Mesothelial cell of epicardium (in vitro differentiated cells): ENCODE results near the gene IRF3. TPM values are rescaled to one million over a fixed set of nuclear protein-coding genes. Genes with fewer than 3 reads are reported as not detected.

Experiments used
- DNase-seq, 2 experiments: peaks; one replicate each; pipeline ENCODE4 v3.0.0; 2021; ENCODE audit warnings: low spot score in 2 of 2; ENCODE audit not compliant: unreplicated experiment in 2 of 2
- H3K27ac Mint-ChIP-seq: 2 replicates; pipeline ENCODE4 v1.8.0; 2021; ENCODE audit warnings: mixed read lengths
- H3K27me3 Mint-ChIP-seq: 2 replicates; pipeline ENCODE4 v1.8.0; 2021; ENCODE audit warnings: low read depth, mixed read lengths
- H3K36me3 Mint-ChIP-seq: 2 replicates; pipeline ENCODE4 v1.8.0; 2021; ENCODE audit warnings: mixed read lengths
- H3K4me1 Mint-ChIP-seq: 2 replicates; pipeline ENCODE4 v1.8.0; 2021; ENCODE audit warnings: mixed read lengths
- H3K4me3 Mint-ChIP-seq: 2 replicates; pipeline ENCODE4 v1.8.0; 2021; ENCODE audit warnings: mild to moderate bottlenecking, moderate library complexity, mixed read lengths
- H3K9me3 Mint-ChIP-seq: 2 replicates; pipeline ENCODE4 v1.8.0; 2021; ENCODE audit warnings: mixed read lengths
- total RNA-seq: library from RNA; stranded (reverse); gene quantifications from 3 replicates; pipeline ENCODE4 v1.2.1, GENCODE V29; 2021
- TF ChIP-seq, protein P1 (sequence below): fragments of 200-600 bp; sonication (generic); IDR thresholded peaks from one replicate; pipeline ENCODE4 v1.5.0; 2021; ENCODE audit warnings: antibody characterized with exemption; ENCODE audit not compliant: unreplicated experiment

IRF3 gene, protein sequence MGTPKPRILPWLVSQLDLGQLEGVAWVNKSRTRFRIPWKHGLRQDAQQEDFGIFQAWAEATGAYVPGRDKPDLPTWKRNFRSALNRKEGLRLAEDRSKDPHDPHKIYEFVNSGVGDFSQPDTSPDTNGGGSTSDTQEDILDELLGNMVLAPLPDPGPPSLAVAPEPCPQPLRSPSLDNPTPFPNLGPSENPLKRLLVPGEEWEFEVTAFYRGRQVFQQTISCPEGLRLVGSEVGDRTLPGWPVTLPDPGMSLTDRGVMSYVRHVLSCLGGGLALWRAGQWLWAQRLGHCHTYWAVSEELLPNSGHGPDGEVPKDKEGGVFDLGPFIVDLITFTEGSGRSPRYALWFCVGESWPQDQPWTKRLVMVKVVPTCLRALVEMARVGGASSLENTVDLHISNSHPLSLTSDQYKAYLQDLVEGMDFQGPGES
- total RNA-seq, result 89.4 to 101 TPM (median 95.0 TPM) in 3 replicates

DNA sequence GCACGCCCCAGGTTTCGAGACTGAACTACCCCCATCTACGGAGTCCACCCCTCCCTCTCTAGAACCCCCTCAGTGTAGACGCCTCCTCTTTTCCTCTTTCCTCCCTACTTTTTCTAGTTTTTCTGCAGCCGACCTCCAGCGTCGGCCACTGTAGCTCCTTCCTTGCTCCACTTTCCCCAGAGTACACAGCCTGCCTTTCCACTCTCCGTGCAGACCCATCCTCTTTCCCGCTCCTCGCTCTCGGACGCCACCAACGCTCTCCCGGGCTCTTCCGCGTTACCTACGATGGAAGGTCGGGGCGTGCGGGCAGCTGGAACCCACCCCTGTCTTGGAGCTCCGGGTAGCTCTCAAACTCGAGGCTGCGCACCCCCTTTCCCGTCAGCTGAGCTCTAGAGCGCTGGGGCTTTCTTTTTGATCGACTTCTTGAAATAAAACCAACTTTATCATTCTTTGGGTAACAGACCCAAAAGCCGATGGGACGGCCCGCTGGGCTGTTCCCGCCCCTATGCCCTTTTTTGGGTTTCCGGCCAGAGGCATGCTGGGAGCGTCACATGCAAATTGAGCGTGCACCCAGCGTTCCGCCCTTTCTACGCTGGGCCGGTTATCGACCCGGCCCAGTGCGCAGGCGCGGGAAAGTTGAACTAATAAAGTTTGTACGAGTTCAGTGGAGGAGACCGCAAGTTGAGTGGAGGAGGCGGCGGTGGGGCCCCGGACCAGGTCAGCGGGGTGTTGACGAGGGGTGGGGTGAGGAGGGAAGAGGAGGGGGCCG, at the start of gene IRF3, which contains the start of gene BCL2L12:
Gene IRF3 (minus strand): TSS at position 507 of the 769 bp plus-strand sequence. CDS start 1,019 bp downstream, outside the sequence.
Gene BCL2L12 (plus strand): TSS at position 583 of the 769 bp plus-strand sequence. CDS start 760 bp downstream, outside the sequence.
- Mint-ChIP-seq H3K27me3 (no peaks in the 10 kb centered on the region), H3K4me3 (peak within 1 kb of the TSS; percentile 89), H3K27ac (peak within 1 kb of the TSS; percentile 95), H3K36me3 (peaks cover 11% of the 10 kb centered on the region), H3K4me1 (peaks cover 38% of the 10 kb centered on the region), H3K9me3 (no peaks in the 10 kb centered on the region)
- TF ChIP-seq, protein P1, sequence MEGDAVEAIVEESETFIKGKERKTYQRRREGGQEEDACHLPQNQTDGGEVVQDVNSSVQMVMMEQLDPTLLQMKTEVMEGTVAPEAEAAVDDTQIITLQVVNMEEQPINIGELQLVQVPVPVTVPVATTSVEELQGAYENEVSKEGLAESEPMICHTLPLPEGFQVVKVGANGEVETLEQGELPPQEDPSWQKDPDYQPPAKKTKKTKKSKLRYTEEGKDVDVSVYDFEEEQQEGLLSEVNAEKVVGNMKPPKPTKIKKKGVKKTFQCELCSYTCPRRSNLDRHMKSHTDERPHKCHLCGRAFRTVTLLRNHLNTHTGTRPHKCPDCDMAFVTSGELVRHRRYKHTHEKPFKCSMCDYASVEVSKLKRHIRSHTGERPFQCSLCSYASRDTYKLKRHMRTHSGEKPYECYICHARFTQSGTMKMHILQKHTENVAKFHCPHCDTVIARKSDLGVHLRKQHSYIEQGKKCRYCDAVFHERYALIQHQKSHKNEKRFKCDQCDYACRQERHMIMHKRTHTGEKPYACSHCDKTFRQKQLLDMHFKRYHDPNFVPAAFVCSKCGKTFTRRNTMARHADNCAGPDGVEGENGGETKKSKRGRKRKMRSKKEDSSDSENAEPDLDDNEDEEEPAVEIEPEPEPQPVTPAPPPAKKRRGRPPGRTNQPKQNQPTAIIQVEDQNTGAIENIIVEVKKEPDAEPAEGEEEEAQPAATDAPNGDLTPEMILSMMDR, result no peak
- peak; percentile 97 to 98 for DNase-seq

DNA sequence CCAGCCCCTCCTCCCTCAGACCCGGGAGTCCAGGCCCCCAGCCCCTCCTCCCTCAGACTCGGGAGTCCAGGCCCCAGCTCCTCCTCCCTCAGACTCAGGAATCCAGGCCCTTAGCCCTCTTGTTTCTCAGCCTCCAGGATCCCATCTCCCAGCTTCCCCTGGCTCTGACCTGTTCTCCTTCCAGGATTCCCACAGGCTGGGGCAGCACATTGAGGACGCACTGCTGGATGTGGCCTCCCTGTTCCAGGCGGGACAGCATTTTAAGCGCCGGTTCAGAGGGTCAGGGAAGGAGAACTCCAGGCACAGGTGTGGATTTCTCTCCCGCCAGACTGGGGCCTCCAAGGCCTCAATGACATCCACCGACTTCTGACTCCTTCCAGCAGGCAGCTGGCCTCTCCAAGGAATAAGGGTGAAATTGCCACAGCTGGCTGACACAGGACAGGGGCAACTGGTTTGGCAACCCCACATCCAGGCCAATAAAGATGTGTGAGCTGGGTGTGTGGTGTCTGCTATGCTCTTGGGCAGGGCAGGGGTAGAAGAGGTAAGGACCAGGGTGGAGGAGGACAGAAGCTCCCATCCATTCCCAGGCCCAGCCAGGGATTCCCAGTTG, 47.7 kb upstream of the IRF3 start:
- no peak for DNase-seq
- Mint-ChIP-seq H3K4me3 (no peak overlapping the region), H3K27me3 (no peaks in the 10 kb centered on the region), H3K4me1 (peaks cover 13% of the 10 kb centered on the region), H3K9me3 (no peaks in the 10 kb centered on the region), H3K36me3 (peaks cover 21% of the 10 kb centered on the region), H3K27ac (peak overlapping the region; percentile 72)
- TF ChIP-seq, protein P1, result no peak

DNA sequence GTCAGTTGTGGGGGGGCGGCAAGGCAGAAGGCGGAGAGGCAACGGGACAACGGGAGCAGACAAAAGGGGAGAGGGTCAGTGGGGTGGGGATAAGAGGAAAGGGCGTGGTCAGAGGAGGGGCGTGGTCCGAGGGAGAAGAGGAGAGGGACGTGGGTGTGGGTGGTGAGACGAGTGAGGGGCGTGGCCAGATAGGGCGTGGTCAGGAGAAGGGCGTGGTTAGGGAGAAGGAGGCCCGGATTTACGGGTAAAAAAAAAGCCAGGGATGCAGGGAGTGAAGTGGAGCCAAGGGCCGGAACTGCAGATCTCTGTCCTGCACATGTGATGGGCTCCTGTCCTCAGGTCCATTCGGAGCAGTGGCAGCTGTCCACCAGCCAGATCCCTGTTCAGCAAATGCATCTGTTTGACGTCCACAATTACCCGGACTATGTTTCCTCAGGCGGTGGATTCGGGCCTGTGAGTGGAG, 46.8 kb upstream of the IRF3 start:
- TF ChIP-seq, protein P1, result no peak
- Mint-ChIP-seq H3K4me3 (no peak overlapping the region), H3K36me3 (peaks cover 22% of the 10 kb centered on the region), H3K9me3 (no peaks in the 10 kb centered on the region), H3K27me3 (no peaks in the 10 kb centered on the region), H3K27ac (no peak overlapping the region), H3K4me1 (peaks cover 7% of the 10 kb centered on the region)
- DNase-seq, result no peak

DNA sequence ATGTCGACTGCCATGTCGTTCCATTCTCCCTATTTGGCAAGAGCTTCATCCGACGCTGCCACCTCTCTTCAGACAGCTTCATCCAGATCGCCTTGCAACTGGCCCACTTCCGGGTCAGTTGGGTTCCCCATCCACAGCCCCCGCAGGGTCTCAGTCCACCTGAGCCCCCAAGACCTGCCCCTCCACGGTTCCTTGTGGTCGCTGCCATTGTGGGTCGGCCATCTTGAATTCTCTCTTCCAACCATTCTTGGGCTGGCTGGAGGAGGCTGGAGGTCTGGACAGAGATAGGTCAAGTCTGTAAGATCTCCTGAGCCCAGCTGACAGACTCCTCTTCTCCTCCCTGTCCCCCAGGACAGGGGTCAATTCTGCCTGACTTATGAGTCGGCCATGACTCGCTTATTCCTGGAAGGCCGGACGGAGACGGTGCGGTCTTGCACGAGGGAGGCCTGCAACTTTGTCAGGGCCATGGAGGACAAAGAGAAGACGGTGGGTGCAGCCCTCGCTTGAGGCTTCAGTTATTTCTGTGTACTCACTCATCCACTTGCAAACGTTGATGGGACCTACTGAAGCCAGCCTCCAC, 44.8 kb upstream of the IRF3 start:
- Mint-ChIP-seq H3K4me1 (peaks cover 5% of the 10 kb centered on the region), H3K27me3 (no peaks in the 10 kb centered on the region), H3K27ac (no peak overlapping the region)

More for the DNA sequence above, 44.8 kb upstream of the IRF3 start:
- DNase-seq, result no peak
- H3K4me3 Mint-ChIP-seq, result no peak overlapping the region
- H3K9me3 Mint-ChIP-seq, result no peaks in the 10 kb centered on the region
- peaks cover 25% of the 10 kb centered on the region for H3K36me3 Mint-ChIP-seq
- TF ChIP-seq, protein P1, result no peak
